Left kidney (tissue), 2 donors: Measurements from ENCODE around the gene MTURN. TPM values are rescaled to one million over a fixed set of nuclear protein-coding genes. Genes with fewer than 3 reads are reported as not detected.
"Not testable (repeated sequence)": the region's sequence is repeated elsewhere in the genome, so short reads cannot be mapped to it uniquely, and the experiment has no call there.

ENCODE experiments used
- DNase-seq: peaks from one replicate; pipeline ENCODE4 v3.0.0-alpha.2; 2013
- polyA plus RNA-seq: library from polyadenylated mRNA; unstranded; fragments of 120-200 nt; gene quantifications from one replicate; pipeline ENCODE4 v1.2.1, GENCODE V29; 2013; ENCODE audit not compliant: insufficient read length

MTURN gene
- polyA plus RNA-seq, 1 donor = 87.4 TPM

DNA sequence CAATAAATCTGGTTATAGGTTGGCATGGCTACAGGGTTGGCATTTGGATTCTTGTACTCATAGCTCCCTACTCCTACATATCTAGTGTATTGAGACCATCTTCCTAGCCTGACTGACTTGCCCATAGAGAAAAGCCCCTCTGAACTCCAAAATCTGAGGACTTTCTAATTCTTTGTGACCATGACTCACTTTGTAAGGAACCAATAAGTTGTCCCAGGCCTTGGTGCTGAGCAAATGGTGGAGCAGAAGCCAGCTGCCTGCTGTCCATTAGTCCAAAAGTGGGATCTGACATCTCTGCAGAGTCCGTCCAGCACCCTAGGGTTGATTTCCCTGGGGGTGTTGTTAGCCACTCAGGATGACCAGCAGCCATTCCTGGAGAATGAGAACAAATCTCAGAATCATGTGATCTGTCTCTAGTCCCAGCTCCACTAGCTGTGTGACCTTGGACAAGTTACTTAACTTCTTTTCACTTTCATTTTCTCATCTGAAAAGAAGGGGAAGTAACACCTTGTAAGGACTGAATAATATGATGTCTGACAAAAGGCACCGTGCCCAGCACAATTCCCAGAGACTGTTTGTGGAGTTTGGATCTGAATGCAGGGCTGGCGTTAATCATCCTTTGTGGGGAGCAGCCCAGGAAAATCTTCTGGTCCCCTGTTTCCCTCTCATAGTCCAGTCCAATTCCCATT, 44.1 kb downstream of the MTURN start:
- no peak for DNase-seq

DNA sequence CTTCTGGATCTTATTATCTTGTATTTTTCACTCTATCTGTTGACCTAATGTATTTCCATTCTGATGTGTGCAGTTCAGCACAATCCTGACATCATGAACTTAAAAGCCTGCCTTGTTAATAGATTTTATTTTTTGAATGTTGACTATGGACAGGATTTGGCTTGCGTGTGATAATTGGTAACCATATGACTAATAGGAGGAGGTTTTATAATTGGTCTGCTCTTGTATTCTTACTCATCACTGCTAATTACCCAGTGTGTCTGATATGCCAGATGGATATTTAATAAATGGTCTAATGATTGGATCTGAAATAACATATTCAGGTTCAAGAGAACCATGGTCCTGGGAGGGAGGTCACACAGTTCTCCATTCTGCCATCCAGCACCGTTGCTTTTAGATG, 45.9 kb downstream of the MTURN start:
- no peak for DNase-seq

DNA sequence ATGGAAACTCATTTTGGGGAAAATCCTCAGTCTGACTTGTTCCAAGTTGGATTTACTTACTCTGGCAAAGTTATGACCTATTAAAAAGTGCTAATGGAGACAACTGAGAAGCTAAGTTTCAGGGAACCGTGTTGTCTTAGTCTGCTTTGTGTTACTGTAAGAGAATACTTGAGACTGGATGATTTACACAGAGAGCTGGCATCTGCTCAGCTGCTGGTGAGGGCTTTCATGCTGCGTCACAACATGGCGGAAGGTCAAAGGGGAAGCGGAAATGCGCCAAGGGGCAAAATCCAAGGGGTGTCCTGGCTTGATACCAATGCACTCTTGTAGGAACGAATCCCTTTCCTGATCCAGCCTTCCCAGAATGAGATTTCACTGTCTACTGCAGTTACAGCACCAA, 46.4 kb downstream of the MTURN start:
- DNase-seq = no peak

DNA sequence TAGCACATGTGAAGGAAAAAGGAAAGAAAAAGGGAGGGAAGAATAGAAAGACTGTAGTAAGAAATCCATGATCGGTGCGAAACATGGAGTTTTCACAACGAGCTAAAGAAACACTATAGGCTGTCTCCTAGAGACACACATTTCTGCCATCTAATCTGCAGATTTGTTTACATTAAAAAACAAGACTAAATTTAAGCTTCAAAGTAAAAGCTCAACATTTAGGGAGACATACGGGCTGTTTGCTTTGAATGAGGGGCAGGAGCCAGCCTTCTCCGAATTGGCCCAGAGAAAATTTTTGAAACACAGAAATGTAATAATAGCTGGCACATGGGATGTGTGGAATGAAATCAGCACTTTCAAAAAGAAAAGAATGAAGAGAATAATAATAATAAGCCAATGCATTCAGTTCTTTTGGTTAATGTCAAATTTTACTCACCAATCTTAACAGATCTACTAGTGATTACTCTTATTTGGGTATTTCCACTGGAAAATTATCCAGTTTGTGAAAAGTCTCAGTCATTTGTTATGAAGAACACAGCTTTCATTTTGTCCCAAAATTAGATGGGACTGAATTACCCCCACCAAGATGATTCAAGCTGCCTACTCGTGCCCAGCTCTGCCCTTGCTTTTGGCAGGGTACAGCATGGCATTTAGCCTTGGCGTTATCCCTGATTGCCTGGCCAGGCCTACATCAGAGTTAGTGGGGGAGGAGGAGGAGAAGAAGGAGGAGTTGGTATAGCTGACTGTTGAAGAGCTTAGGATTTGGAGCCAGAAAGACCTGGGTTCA, 47.1 kb downstream of the MTURN start:
- no peak for DNase-seq

DNA sequence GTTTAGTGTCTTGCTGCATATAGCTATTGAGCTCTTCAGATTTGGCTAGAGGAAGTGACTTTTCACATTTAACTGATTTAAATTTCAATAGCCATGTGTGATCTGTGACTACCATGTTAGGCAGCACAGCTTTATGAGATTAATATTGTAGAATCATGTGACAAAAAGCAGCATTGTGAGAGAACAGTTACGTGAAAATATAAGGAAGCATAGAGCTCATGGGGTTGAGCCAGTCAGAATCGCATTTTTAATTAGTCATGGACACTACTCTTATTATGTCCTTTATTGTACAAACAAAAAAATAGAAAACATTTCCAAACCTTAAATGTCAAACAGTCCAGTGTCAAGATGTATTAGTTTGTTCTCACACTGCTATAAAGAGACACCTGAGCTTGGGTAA, 48.0 kb downstream of the MTURN start:
- DNase-seq = no peak

DNA sequence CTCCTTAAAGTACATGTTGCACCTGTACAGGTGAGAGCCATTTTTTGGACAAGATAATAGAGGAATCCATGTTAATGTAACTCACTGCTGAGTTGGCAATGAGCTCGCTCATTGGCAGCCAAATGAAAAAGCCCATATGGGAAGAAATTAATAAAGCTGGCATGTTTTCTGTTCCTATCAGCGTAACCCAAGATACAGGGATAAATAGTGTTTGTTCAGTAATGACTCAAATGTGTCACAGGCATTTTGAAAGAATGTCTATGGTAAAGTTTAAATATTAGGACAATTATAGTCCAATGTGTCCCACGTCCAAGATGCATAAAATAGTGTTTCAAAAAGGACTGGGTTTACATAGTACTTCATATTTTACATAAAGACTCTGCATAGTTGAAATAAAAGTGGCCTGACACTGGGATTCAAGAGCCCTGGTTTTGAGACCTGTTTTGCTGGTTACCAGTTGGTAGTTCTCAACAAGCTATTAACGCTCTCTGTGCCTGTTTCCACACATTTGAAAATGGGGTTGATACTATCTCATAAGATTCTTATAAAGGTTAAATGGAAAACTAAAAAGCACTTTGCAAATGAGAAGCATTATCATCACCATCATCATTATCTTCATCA, 49.1 kb downstream of the MTURN start:
- no peak for DNase-seq

DNA sequence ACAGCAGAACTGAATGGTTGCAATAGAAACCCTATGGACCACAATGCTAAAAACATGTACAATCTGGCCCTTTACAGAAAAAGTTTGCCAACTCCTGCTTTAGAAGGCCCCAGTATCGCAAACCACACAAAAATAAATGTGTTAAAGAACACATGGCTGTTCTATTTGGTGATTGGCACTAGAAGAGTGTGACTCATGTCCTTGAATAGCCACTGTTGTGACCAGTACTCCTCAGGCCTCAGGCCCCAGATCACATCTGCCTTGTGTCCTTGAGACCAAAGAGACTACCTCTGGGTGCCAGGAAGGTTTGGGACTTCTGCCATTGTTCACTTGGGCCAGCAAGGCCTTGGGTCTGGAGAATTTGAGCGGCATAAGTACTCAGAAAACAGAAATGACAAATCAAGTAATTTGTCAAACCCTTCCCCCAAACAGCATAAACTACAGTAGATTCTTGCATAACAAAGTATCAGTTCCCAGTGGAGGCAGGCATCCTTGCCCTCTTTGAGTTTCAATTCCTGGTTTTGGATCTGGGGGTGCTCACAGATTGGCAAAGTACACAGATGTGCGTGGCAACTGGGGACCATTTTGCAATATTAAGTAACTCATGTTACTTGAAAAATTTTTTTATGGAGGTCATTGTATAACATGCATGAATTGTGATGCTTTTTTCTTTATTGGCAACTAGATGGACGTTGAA, 50.2 kb downstream of the MTURN start:
- DNase-seq = no peak

DNA sequence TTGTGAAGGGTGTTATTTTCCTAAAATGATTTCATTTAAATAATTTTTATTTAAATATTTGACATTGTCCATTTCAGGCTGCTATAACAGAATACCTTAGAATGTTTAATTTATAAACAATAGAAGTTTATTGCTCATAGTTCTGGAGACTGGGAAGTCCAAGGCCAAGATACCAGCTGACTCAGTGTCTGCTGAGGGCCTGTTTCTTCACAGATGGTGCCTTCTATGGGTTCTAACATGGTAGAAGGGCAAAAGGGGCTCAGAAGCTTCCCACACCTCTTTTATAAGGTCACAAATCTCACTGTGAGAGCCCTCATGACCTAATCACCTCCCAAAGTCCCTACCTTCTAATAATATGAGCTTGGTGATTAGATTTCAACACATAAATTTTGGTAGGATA, 50.7 kb downstream of the MTURN start:
- DNase-seq = no peak

DNA sequence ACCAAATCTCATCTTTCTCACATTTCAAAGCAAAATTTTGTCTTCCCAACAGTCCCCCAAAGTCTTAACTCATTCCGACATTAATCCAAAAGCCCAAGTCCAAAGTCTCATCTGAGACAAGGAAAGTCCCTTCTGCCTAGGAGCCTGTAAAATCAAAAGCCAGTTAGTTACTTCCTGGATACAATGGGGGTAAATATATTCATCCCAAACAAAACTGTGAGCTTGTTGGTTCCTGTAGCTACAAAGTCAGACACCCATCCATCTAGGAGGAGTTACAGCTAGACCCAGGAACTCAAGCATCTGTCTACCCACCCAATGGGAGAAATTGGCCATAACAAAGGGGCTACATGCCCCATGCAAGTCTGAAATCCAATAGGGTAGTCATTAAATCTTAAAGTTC, 51.9 kb downstream of the MTURN start:
- DNase-seq = no peak

DNA sequence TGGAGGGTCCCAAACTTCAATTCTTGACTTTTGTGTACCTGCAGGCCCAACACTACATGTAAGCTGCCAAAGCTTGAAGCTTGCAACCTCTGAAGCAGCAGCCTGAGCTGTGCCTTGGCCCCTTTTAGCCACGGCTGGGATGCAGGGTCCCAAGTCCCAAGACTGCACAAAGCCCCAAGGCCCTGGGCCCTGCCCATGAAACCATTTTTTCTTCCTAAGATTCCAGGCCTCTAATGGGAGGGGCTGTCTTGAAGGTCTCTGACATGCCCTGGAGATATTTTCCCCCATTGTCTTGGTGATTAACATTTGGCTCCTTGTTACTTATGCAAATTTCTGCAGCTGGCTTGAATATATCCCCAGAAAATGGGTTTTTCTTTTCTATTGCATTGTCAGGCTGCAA, 52.7 kb downstream of the MTURN start:
- no peak for DNase-seq

DNA sequence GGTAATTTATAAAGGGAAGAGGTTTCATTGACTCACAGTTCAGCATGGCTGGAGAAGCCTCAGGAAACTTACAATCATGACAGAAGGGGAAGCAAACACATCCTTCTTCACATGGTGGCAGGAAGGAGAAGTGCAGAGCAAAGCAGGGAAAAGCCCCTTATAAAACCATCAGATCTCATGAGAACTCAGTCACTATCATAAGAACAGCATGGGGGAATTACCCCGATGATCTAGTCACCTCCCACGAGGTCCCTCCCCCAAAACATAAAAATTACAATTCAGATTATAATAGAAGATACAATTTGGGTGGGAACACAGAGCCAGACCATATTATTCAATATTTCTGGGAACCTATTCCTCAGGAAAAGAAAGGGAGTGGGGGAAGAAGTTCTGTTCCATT, 53.6 kb downstream of the MTURN start:
- DNase-seq = not testable (repeated sequence)

DNA sequence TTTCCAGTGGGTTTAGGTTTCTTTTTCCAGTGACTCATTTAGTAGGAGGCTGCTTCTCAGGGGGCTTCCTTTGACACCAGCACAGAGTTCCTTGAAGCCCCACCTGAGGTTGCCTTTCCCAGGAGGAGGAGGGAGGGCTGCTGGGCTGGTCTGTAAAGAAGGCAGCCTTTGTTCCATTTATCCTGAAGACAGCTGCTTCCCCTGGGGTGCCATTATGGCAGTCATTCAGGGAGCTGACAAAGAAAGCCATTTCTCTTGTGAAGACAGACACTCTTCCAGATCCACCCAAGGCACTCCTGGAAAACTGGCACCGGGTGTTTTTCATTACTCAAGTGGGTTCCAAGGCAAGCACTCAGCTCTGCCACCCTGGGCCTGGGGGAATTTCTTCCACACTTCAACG, 54.0 kb downstream of the MTURN start:
- no peak for DNase-seq

DNA sequence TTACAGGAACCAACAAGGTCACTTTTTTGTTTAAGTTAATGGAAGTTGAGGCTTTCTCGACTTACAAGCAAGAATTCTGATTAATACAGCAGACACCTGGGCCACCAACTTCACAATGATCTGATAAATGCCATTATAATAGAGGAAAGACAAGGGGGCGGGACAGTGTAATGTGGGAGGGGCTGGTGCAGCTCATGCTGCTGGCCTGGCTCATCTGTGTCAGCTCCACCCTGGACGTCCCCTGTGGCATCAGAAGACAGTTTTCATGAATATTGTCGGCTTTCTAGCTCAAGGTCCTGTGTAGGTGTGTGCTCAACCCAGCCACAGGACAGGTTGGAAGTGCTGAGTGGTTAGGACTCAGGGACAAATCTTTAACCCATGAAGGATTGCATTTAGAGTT, 57.0 kb downstream of the MTURN start:
- no peak for DNase-seq

DNA sequence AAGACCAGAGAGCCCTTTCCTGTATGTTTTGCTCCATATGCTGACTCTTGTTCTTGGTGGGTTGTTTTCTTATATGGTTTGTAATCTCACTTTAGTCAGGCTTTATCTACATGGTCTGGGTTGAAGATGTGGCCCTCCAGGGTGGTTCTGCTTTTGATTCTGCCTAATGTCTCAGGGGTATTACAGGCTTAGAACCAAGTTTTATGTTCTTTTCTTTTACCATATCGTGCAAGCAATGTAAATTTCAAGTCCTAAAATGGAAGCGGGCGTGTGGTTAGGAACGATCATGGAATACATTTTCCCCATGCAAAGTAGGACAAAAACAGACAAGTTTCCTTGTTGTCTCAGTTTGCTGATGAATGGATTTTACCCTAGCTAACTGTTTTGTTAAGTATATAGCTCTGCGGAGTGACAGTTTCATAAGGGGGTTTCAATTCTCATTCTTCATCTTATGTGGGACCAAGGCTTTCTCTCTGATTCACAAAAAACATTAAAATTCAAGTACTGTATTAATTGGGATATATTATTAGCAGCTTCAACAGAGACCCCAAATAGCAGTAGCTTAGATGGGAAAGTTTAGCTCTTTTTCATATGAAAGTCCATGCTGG, 58.7 kb downstream of the MTURN start:
- no peak for DNase-seq

DNA sequence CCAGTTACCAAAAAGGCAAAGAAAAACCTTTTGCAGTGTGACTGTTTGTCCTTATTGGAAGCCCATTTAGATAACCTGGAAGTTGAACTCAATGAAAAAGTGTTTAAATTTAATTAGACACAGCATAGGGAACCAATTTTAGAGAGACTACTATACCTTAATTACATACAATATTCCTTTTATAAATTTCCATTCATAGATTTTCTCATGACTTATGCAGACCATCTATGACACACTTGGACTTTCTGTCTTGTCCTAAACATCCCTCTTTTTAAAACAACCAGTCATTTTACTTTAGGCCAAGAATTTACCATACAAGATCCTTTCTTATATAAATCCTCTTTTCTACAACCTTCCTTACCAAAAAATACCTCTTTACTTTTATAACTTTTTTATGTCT, 61.6 kb downstream of the MTURN start:
- DNase-seq = no peak

DNA sequence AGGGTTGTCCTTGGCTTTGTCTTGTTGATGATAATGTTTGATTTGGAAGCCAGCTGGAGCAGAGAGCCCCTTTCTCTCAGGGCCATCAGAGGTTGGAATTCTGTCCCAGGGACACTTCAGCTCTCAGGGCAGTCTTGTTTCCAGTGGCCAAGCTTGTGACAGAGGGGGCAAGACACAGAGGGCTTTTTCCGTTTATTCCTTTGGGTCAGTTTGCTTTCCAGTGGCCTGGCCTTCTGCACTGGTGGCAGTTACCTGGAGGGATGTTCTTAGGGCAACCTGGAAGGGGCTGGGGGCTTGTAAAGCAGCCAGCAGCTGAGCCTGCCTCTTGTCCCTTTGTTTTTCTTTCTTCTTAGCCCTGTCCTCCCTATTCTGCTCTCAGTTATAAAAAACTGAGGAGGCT, 62.7 kb downstream of the MTURN start:
- no peak for DNase-seq

DNA sequence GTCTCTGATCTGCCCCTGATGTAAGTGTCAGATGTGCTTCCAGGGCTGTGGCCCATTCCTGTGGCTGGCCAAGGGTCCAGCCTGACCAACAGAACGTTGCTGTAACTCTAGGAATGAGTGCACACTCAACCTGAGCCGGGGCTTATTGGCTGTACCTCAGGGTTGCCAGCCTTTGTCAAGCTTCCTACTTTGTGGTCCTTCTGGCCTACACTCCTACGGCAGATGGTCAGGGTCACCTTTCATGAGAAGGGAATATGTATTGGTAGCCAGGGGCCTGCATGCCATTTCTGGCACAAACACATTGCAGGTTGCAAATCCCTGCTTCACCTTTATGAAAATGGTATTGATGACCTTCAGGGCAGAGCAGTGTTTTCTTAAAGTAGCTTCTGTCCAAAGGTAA, 64.5 kb downstream of the MTURN start:
- no peak for DNase-seq

DNA sequence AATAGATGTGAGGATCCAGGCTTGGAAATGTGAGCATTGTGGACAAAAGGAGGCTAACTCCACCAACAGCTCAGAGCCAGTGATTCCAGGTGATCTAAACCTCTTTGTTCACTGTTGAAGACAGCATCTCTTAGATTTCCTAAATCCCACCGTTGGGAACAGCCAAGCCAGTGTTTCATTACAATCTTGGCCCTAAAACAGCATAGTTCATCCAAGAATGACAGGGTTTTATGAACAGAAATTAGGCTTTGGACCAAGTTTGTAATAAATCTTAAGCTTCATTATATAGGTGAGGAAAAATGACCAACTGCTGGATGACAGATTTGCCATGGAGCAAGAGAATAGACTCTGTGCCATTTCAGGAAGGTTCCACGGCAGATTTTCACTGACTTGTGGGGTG, 65.8 kb downstream of the MTURN start:
- DNase-seq = no peak

DNA sequence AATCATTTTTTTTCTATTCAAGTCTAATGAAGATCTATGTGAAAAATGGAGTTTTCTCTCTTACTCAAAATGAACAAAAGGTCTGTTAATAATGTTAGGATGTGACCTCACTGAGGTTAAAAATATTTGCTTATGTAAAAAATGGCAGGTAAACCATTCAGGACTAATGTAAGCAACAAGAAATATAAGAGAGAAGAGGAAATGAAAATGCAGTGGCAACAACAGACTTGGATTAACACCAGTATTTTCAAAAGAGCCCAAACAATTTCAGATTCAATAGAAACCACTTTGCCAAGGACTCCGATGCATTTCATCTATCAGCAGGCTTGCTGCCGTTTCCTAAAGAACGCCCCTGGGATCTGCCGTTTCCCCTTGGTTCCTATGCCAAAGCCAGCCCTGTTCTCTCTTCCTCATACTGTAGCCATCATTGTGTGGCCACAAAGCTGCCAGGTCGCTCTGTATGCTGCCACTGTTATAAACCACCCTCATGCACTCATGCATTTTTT, 66.4 kb downstream of the MTURN start:
- no peak for DNase-seq

DNA sequence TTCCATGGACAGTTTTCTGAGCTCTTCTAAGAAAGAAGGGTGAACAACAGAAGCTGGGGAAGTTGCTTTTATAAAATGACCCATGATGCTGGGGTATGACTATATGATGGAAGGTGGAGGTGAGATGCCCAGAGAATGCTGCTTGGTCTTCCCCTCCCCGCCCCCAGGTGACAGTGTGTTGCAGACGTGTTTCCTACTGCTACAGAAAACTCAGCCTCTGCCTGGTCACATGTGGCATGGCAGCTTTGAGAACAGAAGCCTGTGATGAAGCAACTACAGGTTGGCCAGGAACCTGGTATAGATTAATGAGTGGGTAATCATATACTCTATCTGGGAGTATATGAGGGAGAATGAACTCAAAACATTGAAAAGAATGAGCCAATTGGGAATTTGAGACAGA, 67.1 kb downstream of the MTURN start:
- no peak for DNase-seq

DNA sequence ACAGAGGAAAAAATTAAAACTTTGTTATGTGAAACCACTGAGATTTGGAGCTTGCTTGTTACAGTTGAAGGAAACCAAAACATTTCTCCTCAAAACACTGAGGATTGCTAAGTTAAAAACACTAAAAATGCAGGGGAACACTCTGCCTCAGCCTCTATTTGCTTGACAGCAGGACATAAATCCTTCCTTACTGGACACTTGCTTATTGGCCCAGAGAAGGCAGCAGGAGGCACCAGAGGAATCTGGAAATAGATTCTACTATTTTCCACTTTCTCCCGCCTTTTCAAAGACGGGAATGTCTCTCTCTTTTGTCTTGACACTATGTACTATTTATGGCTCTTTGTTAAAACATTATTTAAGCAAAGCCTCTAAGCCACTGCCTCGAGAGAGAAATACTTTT, 67.9 kb downstream of the MTURN start:
- DNase-seq = no peak

DNA sequence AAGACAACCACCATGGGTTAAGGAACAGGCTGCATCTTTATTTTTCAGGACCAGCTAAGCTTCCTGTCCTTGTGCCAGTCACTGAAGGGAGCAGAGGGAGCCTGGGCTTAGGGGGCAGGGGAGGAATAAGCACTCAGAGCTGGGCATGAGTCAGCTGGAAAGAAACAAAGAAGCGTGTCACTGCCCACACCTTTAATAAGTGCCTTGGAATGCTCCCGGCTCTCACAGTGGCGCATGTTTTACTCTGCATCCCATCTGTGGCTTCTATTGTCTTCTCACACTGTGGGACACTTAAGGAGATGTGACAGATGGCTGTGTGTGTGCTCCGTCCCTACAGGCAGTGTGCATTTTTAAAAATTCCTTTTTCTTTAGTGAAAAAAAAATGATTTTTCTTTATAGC, 71.7 kb downstream of the MTURN start:
- DNase-seq = no peak
